Fibroblast of lung (primary cell): ENCODE data around the gene PTGES3.

Experiments used
- CTCF ChIP-seq, 2 donors: IDR thresholded peaks in 1 of 2; conservative IDR thresholded peaks in 1 of 2; 1 replicate in 1 of 2; 2 replicates in 1 of 2; pipeline ENCODE4 v1.5.1; 2011 to 2012; ENCODE audit warnings: low read length in 2 of 2, control low read depth in 1 of 2, inconsistent platforms in 1 of 2, low read depth in 1 of 2, mild to moderate bottlenecking in 1 of 2
- EZH2 ChIP-seq: IDR thresholded peaks from 2 replicates; pipeline ENCODE4 v1.5.1; 2012; ENCODE audit warnings: low read length, control low read depth, mild to moderate bottlenecking; ENCODE audit errors: missing control alignments

- TF ChIP-seq CTCF (conservative IDR thresholded peaks at IDR 0.05 in 1 of 2, IDR thresholded peaks at IDR 0.05 in 1 of 2; ENCODE audit: low read depth in 1 of 2, low read length in 2 of 2), result no peak
- TF ChIP-seq EZH2, result no peak
Observed at GRCh38 chr12:56661979-56662638, 26.0 kb downstream of the PTGES3 start.
